OCI-LY7 (cell line): ENCODE results near the gene KIF26A. TPM values are rescaled to one million over a fixed set of nuclear protein-coding genes. Genes with fewer than 3 reads are reported as not detected.

ENCODE experiments used
- BruUV-seq: library from RNA; stranded (reverse); fragments of 400-500 nt; replicated peaks from 2 replicates; lab custom pipeline; 2021; lab: Mats Ljungman, UMichigan
- CTCF ChIA-PET: fragments of 300-600 bp; sonication (Branson Sonifier 250); formaldehyde crosslinking; loops from one replicate; lab custom pipeline; 2022; ENCODE audit warnings: antibody characterized with exemption; ENCODE audit not compliant: unreplicated experiment; lab: Charles Lee
- POLR2A ChIA-PET: fragments of 300-600 bp; sonication (Branson Sonifier 250); formaldehyde crosslinking; loops from one replicate; lab custom pipeline; 2022; ENCODE audit warnings: antibody characterized with exemption; lab: Charles Lee
- DNase-seq: peaks from one replicate; pipeline ENCODE4 v3.0.0-alpha.2; 2015; ENCODE audit warnings: low spot score
- H2AFZ ChIP-seq: fragments of 200-600 bp; sonication (generic), shearing (Covaris generic); 2 replicates; pipeline ENCODE4 v1.6.1; 2014; ENCODE audit warnings: mild to moderate bottlenecking, antibody characterized with exemption, low read length, moderate library complexity
- H3K27ac ChIP-seq: fragments of 200-600 bp; sonication (generic); 2 replicates; pipeline ENCODE4 v1.5.1; 2014; ENCODE audit warnings: mixed run types, low read depth, mild to moderate bottlenecking, moderate library complexity, low read length, inconsistent platforms; ENCODE audit not compliant: poor library complexity, severe bottlenecking
- H3K36me3 ChIP-seq: fragments of 200-600 bp; sonication (generic); 2 replicates; pipeline ENCODE4 v1.6.1; 2014; ENCODE audit warnings: mild to moderate bottlenecking, antibody characterized with exemption, low read length, moderate library complexity, mixed read lengths; ENCODE audit not compliant: insufficient read depth
- H3K4me1 ChIP-seq: fragments of 200-600 bp; sonication (generic); 2 replicates; pipeline ENCODE4 v1.5.1; 2014; ENCODE audit warnings: mild to moderate bottlenecking, low read length; ENCODE audit not compliant: insufficient read depth, poor library complexity, severe bottlenecking
- H3K4me2 ChIP-seq: fragments of 200-600 bp; sonication (generic); 2 replicates; pipeline ENCODE4 v1.6.1; 2014; ENCODE audit warnings: mild to moderate bottlenecking, low read length
- H3K4me3 ChIP-seq: fragments of 200-600 bp; sonication (generic); 2 replicates; pipeline ENCODE4 v1.5.1; 2014; ENCODE audit warnings: mild to moderate bottlenecking, low read depth, low read length; ENCODE audit not compliant: poor library complexity, severe bottlenecking
- H3K79me2 ChIP-seq: fragments of 200-600 bp; sonication (generic); 2 replicates; pipeline ENCODE4 v1.6.1; 2016; ENCODE audit warnings: low read depth, mild to moderate bottlenecking, low read length, moderate library complexity, mixed read lengths; ENCODE audit not compliant: insufficient read depth
- H3K9me2 ChIP-seq: fragments of 200-600 bp; sonication (generic); 2 replicates; pipeline ENCODE4 v1.6.1; 2016; ENCODE audit warnings: mild to moderate bottlenecking, low read length, mixed read lengths; ENCODE audit not compliant: insufficient read depth
- H3K9me3 ChIP-seq: fragments of 200-600 bp; sonication (generic); 2 replicates; pipeline ENCODE4 v1.6.1; 2014; ENCODE audit warnings: mild to moderate bottlenecking, mixed run types, low read length, mixed read lengths
- H4K20me1 ChIP-seq: fragments of 200-600 bp; sonication (generic); 2 replicates; pipeline ENCODE4 v1.6.1; 2014; ENCODE audit warnings: mild to moderate bottlenecking, antibody characterized with exemption, low read length, moderate library complexity, mixed read lengths; ENCODE audit not compliant: insufficient read depth
- EZH2phosphoT487 ChIP-seq: fragments of 200-600 bp; sonication (generic); IDR thresholded peaks from 2 replicates; pipeline ENCODE4 v1.6.1; 2018; ENCODE audit warnings: low read depth, borderline replicate concordance, mild to moderate bottlenecking, mixed run types, antibody characterized with exemption, low read length, moderate library complexity, mixed read lengths
- intact Hi-C: fragments of 100-400 bp; cut with micrococcal nuclease; formaldehyde crosslinking; loops from one replicate; pipeline ENCODE4 v1.10.0; 2022; ENCODE audit not compliant: unreplicated experiment
- total RNA-seq, 2 experiments: library from RNA; depleted of rRNA in 1 of 2; stranded (reverse); fragments of >200 nt in 1 of 2; shearing (Covaris generic) in 1 of 2; gene quantifications; 2 replicates each; pipeline ENCODE4 v1.2.3, GENCODE V29; 2014 to 2022
- TF ChIP-seq, protein P1 (sequence below): fragments of 200-600 bp; sonication (generic); conservative IDR thresholded peaks from 2 replicates; pipeline ENCODE4 v1.5.1; 2014; ENCODE audit warnings: mild to moderate bottlenecking, antibody characterized with exemption, low read length, moderate library complexity, mixed read lengths

Gene KIF26A
- total RNA-seq, 2 experiments from 2014 or later, result not detected

GRCh38 chr14:104187931-104188726 is 49.7 kb downstream of the KIF26A start:
- no peaks in the 10 kb centered on the region for H4K20me1 ChIP-seq
- H2AFZ ChIP-seq, result no peak overlapping the region
- TF ChIP-seq, protein P1, sequence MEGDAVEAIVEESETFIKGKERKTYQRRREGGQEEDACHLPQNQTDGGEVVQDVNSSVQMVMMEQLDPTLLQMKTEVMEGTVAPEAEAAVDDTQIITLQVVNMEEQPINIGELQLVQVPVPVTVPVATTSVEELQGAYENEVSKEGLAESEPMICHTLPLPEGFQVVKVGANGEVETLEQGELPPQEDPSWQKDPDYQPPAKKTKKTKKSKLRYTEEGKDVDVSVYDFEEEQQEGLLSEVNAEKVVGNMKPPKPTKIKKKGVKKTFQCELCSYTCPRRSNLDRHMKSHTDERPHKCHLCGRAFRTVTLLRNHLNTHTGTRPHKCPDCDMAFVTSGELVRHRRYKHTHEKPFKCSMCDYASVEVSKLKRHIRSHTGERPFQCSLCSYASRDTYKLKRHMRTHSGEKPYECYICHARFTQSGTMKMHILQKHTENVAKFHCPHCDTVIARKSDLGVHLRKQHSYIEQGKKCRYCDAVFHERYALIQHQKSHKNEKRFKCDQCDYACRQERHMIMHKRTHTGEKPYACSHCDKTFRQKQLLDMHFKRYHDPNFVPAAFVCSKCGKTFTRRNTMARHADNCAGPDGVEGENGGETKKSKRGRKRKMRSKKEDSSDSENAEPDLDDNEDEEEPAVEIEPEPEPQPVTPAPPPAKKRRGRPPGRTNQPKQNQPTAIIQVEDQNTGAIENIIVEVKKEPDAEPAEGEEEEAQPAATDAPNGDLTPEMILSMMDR, result no peak
- TF ChIP-seq EZH2phosphoT487, result no peak
- H3K27ac ChIP-seq, result no peak overlapping the region
- no peak for DNase-seq
- H3K36me3 ChIP-seq, result no peaks in the 10 kb centered on the region
- no peaks in the 10 kb centered on the region for H3K4me1 ChIP-seq
- no peaks in the 10 kb centered on the region for H3K9me3 ChIP-seq
- intact Hi-C loops, result no loop called here
- no peaks in the 10 kb centered on the region for H3K79me2 ChIP-seq
- POLR2A ChIA-PET, result no interaction called here
- H3K9me2 ChIP-seq, result no peaks in the 10 kb centered on the region
- CTCF ChIA-PET, result no interaction called here
- H3K4me2 ChIP-seq, result no peak overlapping the region
- BruUV-seq, result no TSS peak
- no peak overlapping the region for H3K4me3 ChIP-seq

DNA sequence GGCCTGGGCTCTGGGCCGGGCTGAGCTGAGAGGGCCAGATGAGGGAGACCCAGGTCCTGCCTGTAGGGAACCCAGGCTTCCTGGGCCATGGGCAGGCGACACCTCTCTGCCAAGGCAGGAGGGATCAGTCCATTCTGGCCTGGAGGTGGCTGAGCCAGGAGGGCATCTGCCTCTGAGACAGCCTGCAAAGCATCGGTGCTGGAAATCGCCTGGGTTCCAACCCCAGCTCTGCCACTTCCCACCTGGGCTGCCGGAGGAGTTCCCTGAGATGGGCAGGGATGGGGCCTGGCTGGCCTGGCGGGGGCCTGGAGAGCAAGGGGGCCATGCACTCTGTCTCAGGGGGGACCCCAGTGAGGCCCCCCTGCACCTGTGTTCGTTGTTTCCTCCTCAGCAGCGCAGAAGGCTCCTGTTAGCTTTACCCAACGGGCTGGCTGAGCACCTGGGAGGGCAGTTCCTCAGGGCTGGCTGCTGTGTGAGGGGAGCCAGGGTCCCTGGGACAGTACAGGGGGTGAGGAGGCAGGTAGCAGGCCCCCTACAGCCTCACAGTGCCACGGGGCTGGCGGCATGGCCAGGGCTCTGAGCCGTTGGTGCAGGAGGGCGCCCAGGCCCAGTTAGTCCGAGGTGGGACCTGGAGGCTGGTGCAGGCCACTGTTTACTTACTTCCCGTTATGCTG is 50.5 kb downstream of the KIF26A start:
- no peaks in the 10 kb centered on the region for H3K36me3 ChIP-seq
- BruUV-seq, result no TSS peak

More for the DNA sequence above, 50.5 kb downstream of the KIF26A start:
- CTCF ChIA-PET, result no interaction called here
- intact Hi-C loops, result no loop called here
- H3K4me3 ChIP-seq, result no peak overlapping the region
- no peak for DNase-seq
- no peak overlapping the region for H3K27ac ChIP-seq
- POLR2A ChIA-PET, result no interaction called here
- H2AFZ ChIP-seq, result no peak overlapping the region
- H3K9me2 ChIP-seq, result no peaks in the 10 kb centered on the region
- no peaks in the 10 kb centered on the region for H3K4me1 ChIP-seq
- no peak for TF ChIP-seq EZH2phosphoT487
- TF ChIP-seq, protein P1, result no peak
- no peak overlapping the region for H3K4me2 ChIP-seq
- no peaks in the 10 kb centered on the region for H3K9me3 ChIP-seq
- no peaks in the 10 kb centered on the region for H4K20me1 ChIP-seq
- H3K79me2 ChIP-seq, result no peaks in the 10 kb centered on the region
